Activated naive CD8-positive, alpha-beta T cell (primary cell): ENCODE data around the gene GABRR3.

Experiments
- H3K27ac Mint-ChIP-seq: one replicate; pipeline ENCODE4 v1.8.0; 2021; ENCODE audit warnings: mixed read lengths
- H3K27me3 Mint-ChIP-seq: one replicate; pipeline ENCODE4 v1.8.0; 2021; ENCODE audit warnings: mixed read lengths
- H3K36me3 Mint-ChIP-seq: one replicate; pipeline ENCODE4 v1.8.0; 2021; ENCODE audit warnings: mixed read lengths
- H3K4me1 Mint-ChIP-seq: one replicate; pipeline ENCODE4 v1.8.0; 2021; ENCODE audit warnings: low read depth, mixed read lengths
- H3K4me3 Mint-ChIP-seq: one replicate; pipeline ENCODE4 v1.8.0; 2021; ENCODE audit warnings: mild to moderate bottlenecking, mixed read lengths
- H3K9me3 Mint-ChIP-seq: one replicate; pipeline ENCODE4 v1.8.0; 2021; ENCODE audit warnings: low read depth, mixed read lengths

The GABRR3 gene

GRCh38 chr3:98008855-98009254, 26.3 kb downstream of the GABRR3 start:
- H3K4me3 Mint-ChIP-seq, result no peak overlapping the region
- H3K9me3 Mint-ChIP-seq, result no peaks in the 10 kb centered on the region
- no peaks in the 10 kb centered on the region for H3K36me3 Mint-ChIP-seq
- peaks cover 12% of the 10 kb centered on the region for H3K4me1 Mint-ChIP-seq
- H3K27ac Mint-ChIP-seq, result no peak overlapping the region
- peaks cover 2% of the 10 kb centered on the region for H3K27me3 Mint-ChIP-seq

GRCh38 chr3:98005438-98005837, 29.7 kb downstream of the GABRR3 start:
- Mint-ChIP-seq H3K9me3 (no peaks in the 10 kb centered on the region), H3K4me3 (no peak overlapping the region), H3K27me3 (no peaks in the 10 kb centered on the region), H3K36me3 (no peaks in the 10 kb centered on the region), H3K27ac (no peak overlapping the region), H3K4me1 (peaks cover 19% of the 10 kb centered on the region)

GRCh38 chr3:98004721-98005120, 30.4 kb downstream of the GABRR3 start:
- H3K4me1 Mint-ChIP-seq, result peaks cover 19% of the 10 kb centered on the region
- H3K36me3 Mint-ChIP-seq, result no peaks in the 10 kb centered on the region
- no peak overlapping the region for H3K4me3 Mint-ChIP-seq
- no peaks in the 10 kb centered on the region for H3K9me3 Mint-ChIP-seq
- H3K27ac Mint-ChIP-seq, result no peak overlapping the region
- H3K27me3 Mint-ChIP-seq, result no peaks in the 10 kb centered on the region

- Mint-ChIP-seq H3K9me3 (no peaks in the 10 kb centered on the region), H3K4me3 (no peak overlapping the region), H3K36me3 (no peaks in the 10 kb centered on the region), H3K27me3 (no peaks in the 10 kb centered on the region), H3K27ac (peak overlapping the region; percentile 18), H3K4me1 (peaks cover 19% of the 10 kb centered on the region)
Measured at GRCh38 chr3:98003306-98003969, 31.7 kb downstream of the GABRR3 start.

GRCh38 chr3:98002717-98003116, 32.4 kb downstream of the GABRR3 start:
- H3K27ac Mint-ChIP-seq, result no peak overlapping the region
- no peaks in the 10 kb centered on the region for H3K9me3 Mint-ChIP-seq

GRCh38 chr3:97999994-98000393, 35.1 kb downstream of the GABRR3 start:
- Mint-ChIP-seq H3K4me3 (no peak overlapping the region), H3K27me3 (no peaks in the 10 kb centered on the region), H3K36me3 (no peaks in the 10 kb centered on the region), H3K9me3 (no peaks in the 10 kb centered on the region), H3K27ac (no peak overlapping the region), H3K4me1 (peaks cover 12% of the 10 kb centered on the region)

More at GRCh38 chr3:98002717-98003116, 32.4 kb downstream of the GABRR3 start:
- H3K27me3 Mint-ChIP-seq, result no peaks in the 10 kb centered on the region
- peaks cover 19% of the 10 kb centered on the region for H3K4me1 Mint-ChIP-seq
- H3K4me3 Mint-ChIP-seq, result no peak overlapping the region
- no peaks in the 10 kb centered on the region for H3K36me3 Mint-ChIP-seq

- H3K27me3 Mint-ChIP-seq, result no peaks in the 10 kb centered on the region
- H3K4me1 Mint-ChIP-seq, result peaks cover 7% of the 10 kb centered on the region
- H3K36me3 Mint-ChIP-seq, result no peaks in the 10 kb centered on the region
- H3K4me3 Mint-ChIP-seq, result no peak overlapping the region
- no peaks in the 10 kb centered on the region for H3K9me3 Mint-ChIP-seq
- no peak overlapping the region for H3K27ac Mint-ChIP-seq
Measured at GRCh38 chr3:97999103-97999502, 36.0 kb downstream of the GABRR3 start.

GRCh38 chr3:97996988-97997387, 38.1 kb downstream of the GABRR3 start:
- H3K9me3 Mint-ChIP-seq, result no peaks in the 10 kb centered on the region
- H3K4me3 Mint-ChIP-seq, result no peak overlapping the region
- no peak overlapping the region for H3K27ac Mint-ChIP-seq
- peaks cover 1% of the 10 kb centered on the region for H3K4me1 Mint-ChIP-seq
- no peaks in the 10 kb centered on the region for H3K27me3 Mint-ChIP-seq
- H3K36me3 Mint-ChIP-seq, result no peaks in the 10 kb centered on the region

GRCh38 chr3:97994328-97994945, 40.7 kb downstream of the GABRR3 start:
- Mint-ChIP-seq H3K27ac (no peak overlapping the region), H3K27me3 (no peaks in the 10 kb centered on the region), H3K9me3 (no peaks in the 10 kb centered on the region), H3K4me1 (peaks cover 19% of the 10 kb centered on the region), H3K36me3 (no peaks in the 10 kb centered on the region), H3K4me3 (no peak overlapping the region)

GRCh38 chr3:97993526-97993925, 41.6 kb downstream of the GABRR3 start:
- no peaks in the 10 kb centered on the region for H3K9me3 Mint-ChIP-seq
- peaks cover 19% of the 10 kb centered on the region for H3K4me1 Mint-ChIP-seq
- no peaks in the 10 kb centered on the region for H3K36me3 Mint-ChIP-seq

GRCh38 chr3:97992547-97993173, 42.5 kb downstream of the GABRR3 start:
- Mint-ChIP-seq H3K36me3 (no peaks in the 10 kb centered on the region), H3K27me3 (no peaks in the 10 kb centered on the region)

More at GRCh38 chr3:97993526-97993925, 41.6 kb downstream of the GABRR3 start:
- no peaks in the 10 kb centered on the region for H3K27me3 Mint-ChIP-seq
- no peak overlapping the region for H3K4me3 Mint-ChIP-seq
- H3K27ac Mint-ChIP-seq, result no peak overlapping the region

GRCh38 chr3:97991293-97991682, 43.8 kb downstream of the GABRR3 start:
- Mint-ChIP-seq H3K4me3 (peak overlapping the region; percentile 63), H3K27ac (no peak overlapping the region), H3K27me3 (no peaks in the 10 kb centered on the region), H3K9me3 (no peaks in the 10 kb centered on the region), H3K36me3 (no peaks in the 10 kb centered on the region), H3K4me1 (peaks cover 19% of the 10 kb centered on the region)

More at GRCh38 chr3:97992547-97993173, 42.5 kb downstream of the GABRR3 start:
- H3K9me3 Mint-ChIP-seq, result no peaks in the 10 kb centered on the region
- peaks cover 19% of the 10 kb centered on the region for H3K4me1 Mint-ChIP-seq
- H3K27ac Mint-ChIP-seq, result no peak overlapping the region
- no peak overlapping the region for H3K4me3 Mint-ChIP-seq

- no peaks in the 10 kb centered on the region for H3K36me3 Mint-ChIP-seq
- peaks cover 19% of the 10 kb centered on the region for H3K4me1 Mint-ChIP-seq
- H3K4me3 Mint-ChIP-seq, result peak overlapping the region; percentile 63
- H3K27me3 Mint-ChIP-seq, result no peaks in the 10 kb centered on the region
- no peaks in the 10 kb centered on the region for H3K9me3 Mint-ChIP-seq
- no peak overlapping the region for H3K27ac Mint-ChIP-seq
Measured at GRCh38 chr3:97990624-97991292, 44.4 kb downstream of the GABRR3 start.

GRCh38 chr3:97988784-97989568, 46.1 kb downstream of the GABRR3 start:
- Mint-ChIP-seq H3K27me3 (no peaks in the 10 kb centered on the region), H3K36me3 (no peaks in the 10 kb centered on the region), H3K27ac (no peak overlapping the region), H3K4me1 (peaks cover 19% of the 10 kb centered on the region), H3K9me3 (no peaks in the 10 kb centered on the region), H3K4me3 (no peak overlapping the region)
